Aorta (tissue), 5 donors: ENCODE data around the gene UBE4B. TPM values are rescaled to one million over a fixed set of nuclear protein-coding genes. Genes with fewer than 3 reads are reported as not detected.
"Not testable (repeated sequence)": the region's sequence is repeated elsewhere in the genome, so short reads cannot be mapped to it uniquely, and the experiment has no call there.

Experiments
- ATAC-seq: fragments of 200-7000 bp; cut with Tn5 transposase; one replicate; pipeline ENCODE4 v1.9.1; 2022; ENCODE audit warnings: moderate library complexity; ENCODE audit not compliant: low FRiP score
- DNase-seq, 2 donors: peaks; one replicate each; pipeline ENCODE4 v3.0.0-alpha.2; 2020
- H3K27ac ChIP-seq, 2 donors: one replicate each; pipeline ENCODE4 v1.5.1; 2013; ENCODE audit warnings: low read length in 2 of 2, mild to moderate bottlenecking in 2 of 2, moderate library complexity in 2 of 2, control low read depth in 1 of 2, inconsistent platforms in 1 of 2, low read depth in 1 of 2
- H3K27me3 ChIP-seq, 2 donors: one replicate each; pipeline ENCODE4 v1.6.1; 2013; ENCODE audit warnings: control low read depth in 1 of 2, low read length in 1 of 2, mild to moderate bottlenecking in 1 of 2, moderate library complexity in 1 of 2; ENCODE audit not compliant: insufficient read depth in 2 of 2, control insufficient read depth in 1 of 2
- H3K36me3 ChIP-seq, 2 donors: one replicate each; pipeline ENCODE4 v1.6.1; 2013; ENCODE audit warnings: control low read depth in 1 of 2, low read length in 1 of 2, mild to moderate bottlenecking in 1 of 2; ENCODE audit not compliant: insufficient read depth in 2 of 2, control insufficient read depth in 1 of 2
- H3K4me1 ChIP-seq, 2 donors: one replicate each; pipeline ENCODE4 v1.6.1; 2013; ENCODE audit warnings: low read length in 2 of 2, control low read depth in 1 of 2, mild to moderate bottlenecking in 1 of 2, moderate library complexity in 1 of 2; ENCODE audit not compliant: insufficient read depth in 2 of 2, control insufficient read depth in 1 of 2
- H3K4me3 ChIP-seq, 2 donors: one replicate each; pipeline ENCODE4 v1.5.1; 2013; ENCODE audit warnings: low read length in 2 of 2, control low read depth in 1 of 2, mild to moderate bottlenecking in 1 of 2
- H3K9me3 ChIP-seq: one replicate; pipeline ENCODE4 v1.6.1; 2013; ENCODE audit warnings: mild to moderate bottlenecking, low read length; ENCODE audit not compliant: control insufficient read depth
- WGBS, 2 donors: extraction: QIAGEN DNeasy Blood & Tissue Kit; methylation state at CpG; one replicate each; pipeline ENCODE4 v1.1.7; 2013; 5-methylcytosine and 5-hydroxymethylcytosine counted together
- intact Hi-C, 2 donors: fragments of 100-400 bp; cut with DNase I; formaldehyde crosslinking; loops; one replicate each; pipeline versions ENCODE4 v1.14.2 to v1.15.0; 2022
- polyA plus RNA-seq, 2 donors: library from polyadenylated mRNA; stranded (reverse); fragments of 200-250 nt; gene quantifications; one replicate each; pipeline ENCODE4 v1.2.3, GENCODE V29; 2013
- total RNA-seq, 2 donors: library from RNA; stranded (reverse); fragmentation: NEBNext Ultra II Directional; extraction: Animal tissue kit (Norgen Biotek cat#: 25700); gene quantifications; one replicate each; pipeline ENCODE4 v1.2.1, GENCODE V29; 2021
- donor health status: healthy with polysubstance abuse.
- donor health status: Bipolar disorder and iron deficiency.
- donor health status: DM: no; HTN: no; CAD: no.
- donor health status: DM: no; HTN: no; CAD: no.
- donor health status: DM: yes; HTN: yes; CAD: no.

UBE4B gene
- total and polyA plus RNA-seq, 4 donors, result 11.6 to 54.8 (median 38.4) TPM

GRCh38 chr1:10213186-10213705 is 180.5 kb downstream of the UBE4B start:
- H3K9me3 ChIP-seq, result no peaks in the 10 kb centered on the region
- no peak overlapping the region for H3K4me3 ChIP-seq
- no peaks in the 10 kb centered on the region for H3K27me3 ChIP-seq
- 15 to 19% methylated on average over 3 of the region's 3 CpGs for WGBS, 2 donors
- peaks cover 6 to 11% of the 10 kb centered on the region in 2 donors for H3K4me1 ChIP-seq
- H3K27ac ChIP-seq, result peak overlapping the region; percentile 9 to 34
- intact Hi-C loops, result loop anchor here in 1 of 2 donors (10.0 kb wide), 1 partner anchor 72 kb away; no protein-coding TSS in a partner anchor
- no peaks in the 10 kb centered on the region for H3K36me3 ChIP-seq
- ATAC-seq (no peak), DNase-seq (no peak)

GRCh38 chr1:10216090-10216749 is 183.5 kb downstream of the UBE4B start:
- Histone ChIP-seq H3K27me3 (no peaks in the 10 kb centered on the region), H3K36me3 (no peaks in the 10 kb centered on the region), H3K4me3 (no peak overlapping the region), H3K27ac (peak overlapping the region in 1 of 2 donors; percentile 57), H3K9me3 (no peaks in the 10 kb centered on the region), H3K4me1 (peaks cover 6 to 11% of the 10 kb centered on the region in 2 donors)
- no peak for DNase-seq
- ATAC-seq, result no peak
- 31 to 32% methylated on average over 7 of the region's 7 CpGs for WGBS, 2 donors
- intact Hi-C loops, result loop anchor here in 1 of 2 donors (5.0 to 10.0 kb wide), 2 partner anchors 36 to 69 kb away; no protein-coding TSS in a partner anchor

GRCh38 chr1:10217748-10218441 is 185.1 kb downstream of the UBE4B start:
- intact Hi-C loops, result loop anchor here in 1 of 2 donors (5.0 to 10.0 kb wide), 2 partner anchors 34 to 67 kb away; no protein-coding TSS in a partner anchor
- Histone ChIP-seq H3K27ac (peak overlapping the region in 1 of 2 donors; percentile 57), H3K4me1 (peaks cover 6 to 11% of the 10 kb centered on the region in 2 donors), H3K9me3 (no peaks in the 10 kb centered on the region), H3K27me3 (no peaks in the 10 kb centered on the region), H3K36me3 (no peaks in the 10 kb centered on the region), H3K4me3 (no peak overlapping the region)
- WGBS, 2 donors, result 30 to 33% methylated on average over 5 of the region's 5 CpGs
- DNase-seq (no peak), ATAC-seq (no peak)

GRCh38 chr1:10220200-10220599 is 187.4 kb downstream of the UBE4B start:
- H3K9me3 ChIP-seq, result no peaks in the 10 kb centered on the region
- H3K4me1 ChIP-seq, result peaks cover 6 to 11% of the 10 kb centered on the region in 2 donors
- no peak overlapping the region for H3K4me3 ChIP-seq
- H3K36me3 ChIP-seq, result no peaks in the 10 kb centered on the region
- intact Hi-C loops, result no loop called here
- DNase-seq, result no peak
- no peak overlapping the region for H3K27ac ChIP-seq
- ATAC-seq, result no peak
- no peaks in the 10 kb centered on the region for H3K27me3 ChIP-seq

- H3K4me3 ChIP-seq, H3K27me3 ChIP-seq, H3K27ac ChIP-seq, DNase-seq, H3K9me3 ChIP-seq, H3K36me3 ChIP-seq, ATAC-seq, intact Hi-C loops: not testable (repeated sequence)
- H3K4me1 ChIP-seq, result peaks cover 6 to 11% of the 10 kb centered on the region in 2 donors
- WGBS, 2 donors, result 82 to 86% methylated on average over 6 of the region's 6 CpGs
These were observed 187.9 kb downstream of the UBE4B start for GRCh38 chr1:10220657-10221056.

GRCh38 chr1:10225573-10225972 is 192.8 kb downstream of the UBE4B start:
- 5 to 10% methylated on average over 1 of the region's 1 CpG for WGBS, 2 donors
- ATAC-seq (no peak), DNase-seq (no peak)
- Histone ChIP-seq H3K27ac (no peak overlapping the region), H3K36me3 (no peaks in the 10 kb centered on the region), H3K4me3 (no peak overlapping the region), H3K4me1 (no peaks in the 10 kb centered on the region), H3K9me3 (no peaks in the 10 kb centered on the region), H3K27me3 (no peaks in the 10 kb centered on the region)
- intact Hi-C loops, result no loop called here

GRCh38 chr1:10228528-10228927 is 195.8 kb downstream of the UBE4B start:
- no peaks in the 10 kb centered on the region for H3K36me3 ChIP-seq
- H3K4me3 ChIP-seq, result no peak overlapping the region
- ATAC-seq (no peak), DNase-seq (no peak)
- WGBS, 2 donors, result 58 to 62% methylated on average over 2 of the region's 2 CpGs
- no peaks in the 10 kb centered on the region for H3K27me3 ChIP-seq
- no peaks in the 10 kb centered on the region for H3K9me3 ChIP-seq
- intact Hi-C loops, result no loop called here
- H3K27ac ChIP-seq, result no peak overlapping the region
- no peaks in the 10 kb centered on the region for H3K4me1 ChIP-seq

GRCh38 chr1:10229903-10230302 is 197.1 kb downstream of the UBE4B start:
- H3K9me3 ChIP-seq, result no peaks in the 10 kb centered on the region
- no peaks in the 10 kb centered on the region for H3K36me3 ChIP-seq
- no peak for DNase-seq
- ATAC-seq, result no peak
- intact Hi-C loops, result no loop called here
- no peak overlapping the region for H3K4me3 ChIP-seq
- 89 to 91% methylated on average over 5 of the region's 5 CpGs for WGBS, 2 donors
- H3K27ac ChIP-seq, result no peak overlapping the region
- H3K27me3 ChIP-seq, result no peaks in the 10 kb centered on the region
- H3K4me1 ChIP-seq, result no peaks in the 10 kb centered on the region
